OCI-M2 (cell line): ENCODE measurements around the gene ARID1B.

ENCODE experiments used
- DNase-seq: peaks from one replicate; lab custom pipeline; 2025; ENCODE audit not compliant: unreplicated experiment; lab: John Stamatoyannopoulos, UW

ARID1B gene

DNA sequence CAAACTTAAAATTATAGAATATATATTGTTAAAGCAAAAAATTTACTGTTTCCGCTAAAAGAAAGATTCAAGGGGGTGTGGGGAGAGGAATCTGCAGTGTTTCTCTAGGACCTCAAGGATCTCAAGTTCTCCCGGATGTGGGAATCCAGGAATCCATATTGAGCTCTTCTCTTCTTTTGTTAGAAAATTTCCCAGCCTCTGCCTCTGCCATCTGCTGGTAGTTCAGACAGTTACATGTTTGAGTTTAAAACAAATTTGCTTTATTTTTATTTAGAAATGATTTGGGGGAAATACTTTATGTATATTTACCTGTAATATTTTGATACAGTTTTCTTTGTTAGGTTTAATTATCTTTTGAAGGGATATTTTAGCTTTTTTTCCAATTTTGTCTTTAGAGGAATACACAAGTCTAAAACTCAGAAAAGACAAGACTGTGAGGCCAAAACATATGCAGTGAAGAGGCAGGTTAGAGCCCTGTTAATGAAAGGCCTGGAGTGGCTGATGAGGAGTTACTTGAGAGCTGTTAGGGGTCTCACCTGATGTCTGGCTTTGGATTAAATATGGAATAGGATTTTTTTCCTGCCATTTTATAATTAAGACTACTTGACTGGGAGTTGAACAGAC lies 268.8 kb downstream of the ARID1B start:
- no peak for DNase-seq

DNA sequence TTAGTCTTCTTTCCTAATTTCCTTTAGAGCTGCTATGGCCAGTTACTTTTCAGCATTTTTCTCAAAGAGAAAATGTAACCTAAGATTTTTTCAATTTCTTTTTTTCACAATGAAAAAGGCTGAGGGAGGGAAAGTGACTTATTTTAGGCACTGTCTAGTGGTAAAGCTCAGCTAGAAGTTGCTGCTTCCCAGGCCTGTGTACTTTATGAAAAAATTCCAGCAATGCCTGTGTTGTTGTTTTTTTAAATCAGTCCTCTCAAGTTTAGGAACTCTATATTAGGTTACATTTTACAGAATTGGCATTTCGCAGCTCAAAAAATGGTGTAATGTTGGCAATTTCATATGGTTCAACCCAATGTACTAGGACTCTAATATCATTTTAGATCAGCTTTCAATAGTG lies 269.6 kb downstream of the ARID1B start:
- no peak for DNase-seq

DNA sequence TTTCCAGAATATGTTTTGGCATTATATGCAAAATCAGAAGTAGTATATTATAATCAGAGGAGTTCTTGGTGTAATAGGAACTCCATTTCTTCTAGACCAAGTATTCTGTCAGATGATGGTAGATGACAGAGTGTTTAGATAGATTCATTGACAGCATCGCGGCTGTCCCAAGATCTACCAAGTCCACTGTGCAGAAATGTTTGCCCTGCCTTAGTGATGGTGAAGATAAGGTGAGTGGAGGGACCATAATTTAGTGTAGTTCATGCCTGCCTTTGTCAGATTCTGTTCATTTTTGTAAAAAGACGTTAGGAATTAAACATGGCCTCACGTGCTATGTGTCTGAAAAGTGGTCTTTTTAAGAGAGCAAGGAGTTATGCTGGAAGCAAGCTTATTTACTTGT lies 270.1 kb downstream of the ARID1B start:
- no peak for DNase-seq

DNA sequence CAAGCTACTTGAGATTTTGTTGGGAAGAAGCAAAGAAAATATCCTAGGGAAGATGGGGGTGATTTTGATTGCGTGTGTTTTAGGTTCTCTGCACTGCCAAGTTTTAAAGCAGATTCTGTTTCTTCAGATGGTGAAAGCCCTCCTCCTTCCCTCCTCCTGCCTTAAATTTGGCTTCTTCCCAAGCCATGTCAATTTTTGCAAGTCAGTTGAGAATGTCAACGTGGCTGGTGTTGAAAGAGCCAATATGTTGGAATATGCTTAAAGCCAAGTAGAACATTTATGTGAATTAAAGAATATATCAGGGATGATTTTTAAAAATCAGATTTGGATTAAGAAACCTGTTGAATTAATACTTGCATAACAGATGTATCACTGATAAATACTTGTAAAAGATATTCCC lies 270.8 kb downstream of the ARID1B start:
- no peak for DNase-seq

DNA sequence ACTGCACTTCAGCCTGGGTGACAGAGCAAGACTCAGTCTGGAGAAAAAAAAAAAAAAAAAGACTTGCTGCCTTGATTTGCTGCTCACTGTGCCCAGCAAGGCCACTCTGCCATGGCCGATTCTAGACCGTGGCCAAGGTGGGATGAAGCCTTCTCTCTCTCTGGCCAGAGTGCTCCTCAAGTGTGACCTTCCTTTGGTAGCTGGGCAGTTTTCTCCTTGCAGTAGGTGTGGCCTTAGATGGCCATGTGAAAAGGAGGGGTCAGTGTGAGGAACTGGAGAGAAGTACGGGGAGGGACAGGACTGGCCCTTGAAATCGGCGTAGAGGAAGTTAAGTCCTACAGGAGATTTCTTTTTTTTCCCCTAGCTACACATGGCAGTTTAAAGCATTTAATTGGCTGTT lies 272.0 kb downstream of the ARID1B start:
- no peak for DNase-seq

DNA sequence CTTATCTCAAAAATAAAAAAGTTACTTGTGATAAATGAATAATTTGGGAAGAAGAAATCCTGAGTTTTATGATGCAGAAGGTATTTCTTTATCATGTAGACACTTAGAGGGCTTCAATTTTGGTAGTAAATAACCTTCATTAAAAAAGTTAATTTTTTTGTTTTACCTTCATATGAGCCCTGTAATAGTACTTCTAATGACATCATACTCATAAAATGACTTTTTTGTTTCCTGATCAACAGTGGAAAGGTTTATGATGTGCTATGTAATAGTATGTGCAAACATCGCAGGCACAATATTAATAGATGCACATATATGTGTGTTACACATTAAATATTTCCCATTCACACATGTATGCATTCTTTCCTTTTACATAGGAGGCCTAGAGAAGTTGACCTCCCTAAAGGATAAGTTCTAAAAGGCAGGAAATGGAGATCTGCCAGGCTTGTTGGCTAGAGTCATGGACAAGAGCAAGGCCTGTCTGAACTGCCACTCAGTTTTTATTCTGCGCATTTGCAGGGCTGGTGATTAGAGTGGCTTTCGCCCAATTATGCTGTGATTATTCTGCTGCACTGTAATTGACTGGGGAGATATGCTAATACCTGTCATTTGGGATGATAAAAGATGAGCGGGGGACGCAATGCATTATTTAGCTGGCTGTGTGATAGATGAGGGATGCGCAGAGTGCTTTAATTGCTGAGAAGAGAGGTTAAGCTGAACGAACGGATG lies 273.5 kb downstream of the ARID1B start:
- DNase-seq: no peak

DNA sequence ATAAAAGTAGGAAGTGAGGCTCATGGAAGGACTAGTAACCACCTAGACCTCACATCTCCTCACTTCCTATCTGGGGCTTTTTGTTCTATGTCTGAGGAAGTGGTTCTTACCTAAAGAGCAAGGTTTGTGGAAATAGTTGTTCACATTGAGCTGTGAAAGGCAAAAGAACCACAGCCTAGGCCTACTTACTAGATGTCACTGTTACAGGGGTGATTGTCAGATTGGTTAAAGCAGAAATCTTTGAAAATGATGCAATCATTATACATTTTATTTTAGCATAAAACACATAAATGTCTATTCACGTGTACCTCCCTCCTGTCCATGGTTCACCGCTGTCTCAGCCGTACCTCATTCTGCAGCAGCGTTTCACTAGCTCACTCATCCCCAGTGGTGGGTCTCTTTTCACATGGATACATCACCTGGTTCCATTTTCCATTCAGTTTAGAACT lies 277.4 kb downstream of the ARID1B start:
- DNase-seq: no peak

DNA sequence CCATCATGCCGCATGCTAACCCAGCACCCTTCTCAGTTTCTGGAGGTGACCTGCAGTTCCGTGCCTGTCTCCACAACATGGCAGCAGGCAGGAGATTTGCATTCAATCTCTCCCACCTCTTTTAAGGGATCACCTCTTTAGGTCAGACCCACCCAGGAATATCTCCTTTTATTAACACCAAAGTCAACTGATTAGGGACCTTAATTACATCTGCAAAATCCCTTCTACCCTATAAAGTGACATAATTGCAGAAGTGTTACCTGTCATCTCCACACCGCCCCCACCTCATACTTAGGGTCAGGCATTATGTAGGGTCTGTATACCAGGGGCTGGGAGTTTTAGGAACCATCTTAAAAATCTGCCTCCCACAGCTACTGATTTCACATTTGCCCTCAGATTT lies 278.7 kb downstream of the ARID1B start:
- DNase-seq: no peak

DNA sequence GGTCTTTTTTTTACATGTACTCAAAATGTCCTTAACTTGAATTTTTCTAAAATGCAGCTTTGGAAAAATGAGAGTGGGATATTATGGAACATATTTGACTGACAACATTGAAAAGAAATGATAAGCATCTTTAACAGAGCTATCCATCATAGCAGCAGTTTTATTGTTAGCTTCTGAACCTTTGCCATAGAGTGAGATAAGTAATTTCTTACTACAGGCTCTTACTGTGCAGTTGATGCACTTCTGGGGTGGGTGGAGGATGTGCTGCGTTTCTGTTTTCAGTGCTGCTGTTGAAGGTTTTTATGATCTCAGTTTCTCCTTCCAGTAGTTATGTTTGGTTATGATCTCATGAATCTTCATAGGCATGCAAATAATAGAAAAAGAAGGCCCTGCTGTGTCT lies 279.1 kb downstream of the ARID1B start:
- DNase-seq: no peak

DNA sequence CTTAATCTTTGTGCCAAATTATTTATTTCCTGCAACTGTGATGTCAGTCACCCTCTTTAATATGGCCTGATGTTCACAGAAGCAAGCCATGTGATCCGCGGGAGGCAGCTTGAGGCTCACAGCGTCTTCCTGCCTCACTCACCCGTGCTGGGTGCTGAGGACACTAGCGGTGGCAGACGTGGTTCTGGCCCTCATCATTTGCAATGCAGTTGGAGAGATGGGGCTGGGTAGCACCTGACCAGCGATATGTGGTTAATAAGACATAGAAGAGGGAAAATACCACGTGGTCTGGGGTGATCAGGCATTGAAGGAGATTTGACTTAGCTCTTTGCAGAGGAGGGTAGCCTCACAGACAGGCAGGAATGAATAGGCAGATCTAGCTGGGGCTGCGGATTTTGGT lies 281.4 kb downstream of the ARID1B start:
- DNase-seq: no peak

DNA sequence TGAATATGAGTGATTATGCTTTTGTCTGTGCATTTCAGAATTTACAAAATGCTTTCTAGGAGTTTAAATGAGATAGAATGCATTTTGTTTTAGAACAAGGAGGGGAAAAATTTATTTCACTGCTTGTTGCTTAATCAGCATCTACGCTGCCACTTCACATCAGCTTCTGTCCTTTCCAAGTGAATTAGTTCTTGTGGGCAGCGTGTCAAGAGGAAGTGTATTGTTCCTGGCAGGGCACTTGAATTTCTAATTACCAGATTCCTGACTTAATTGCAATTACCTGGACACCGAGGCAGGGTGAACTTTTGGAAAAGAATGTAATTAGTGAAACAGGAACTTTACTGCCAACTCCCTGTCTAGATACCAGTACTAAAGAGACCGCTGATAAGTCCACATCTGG lies 282.6 kb downstream of the ARID1B start:
- no peak for DNase-seq

DNA sequence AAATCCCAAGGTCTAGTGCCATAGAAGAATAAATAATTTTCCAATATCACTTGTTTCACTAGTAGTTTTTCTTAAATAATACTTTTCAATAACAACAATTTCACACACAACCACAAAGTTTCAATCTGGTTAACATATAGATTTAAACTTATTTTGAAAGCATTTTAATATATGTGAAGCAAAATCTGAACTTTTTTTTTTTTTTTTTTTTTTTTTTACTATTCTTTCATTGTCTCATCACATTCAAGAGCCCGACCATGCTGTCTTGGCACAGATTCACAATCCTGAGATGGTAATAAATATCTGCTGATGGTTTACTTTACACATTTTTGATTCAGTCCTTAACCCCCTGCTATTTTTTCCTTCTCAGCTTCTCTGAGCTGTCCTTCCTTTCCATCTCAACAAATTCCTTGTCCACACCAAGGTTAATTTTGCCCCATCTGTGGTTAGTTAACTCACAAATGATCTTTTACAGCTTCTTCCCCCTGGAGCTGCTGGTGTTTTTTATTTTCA lies 283.3 kb downstream of the ARID1B start:
- DNase-seq: no peak

DNA sequence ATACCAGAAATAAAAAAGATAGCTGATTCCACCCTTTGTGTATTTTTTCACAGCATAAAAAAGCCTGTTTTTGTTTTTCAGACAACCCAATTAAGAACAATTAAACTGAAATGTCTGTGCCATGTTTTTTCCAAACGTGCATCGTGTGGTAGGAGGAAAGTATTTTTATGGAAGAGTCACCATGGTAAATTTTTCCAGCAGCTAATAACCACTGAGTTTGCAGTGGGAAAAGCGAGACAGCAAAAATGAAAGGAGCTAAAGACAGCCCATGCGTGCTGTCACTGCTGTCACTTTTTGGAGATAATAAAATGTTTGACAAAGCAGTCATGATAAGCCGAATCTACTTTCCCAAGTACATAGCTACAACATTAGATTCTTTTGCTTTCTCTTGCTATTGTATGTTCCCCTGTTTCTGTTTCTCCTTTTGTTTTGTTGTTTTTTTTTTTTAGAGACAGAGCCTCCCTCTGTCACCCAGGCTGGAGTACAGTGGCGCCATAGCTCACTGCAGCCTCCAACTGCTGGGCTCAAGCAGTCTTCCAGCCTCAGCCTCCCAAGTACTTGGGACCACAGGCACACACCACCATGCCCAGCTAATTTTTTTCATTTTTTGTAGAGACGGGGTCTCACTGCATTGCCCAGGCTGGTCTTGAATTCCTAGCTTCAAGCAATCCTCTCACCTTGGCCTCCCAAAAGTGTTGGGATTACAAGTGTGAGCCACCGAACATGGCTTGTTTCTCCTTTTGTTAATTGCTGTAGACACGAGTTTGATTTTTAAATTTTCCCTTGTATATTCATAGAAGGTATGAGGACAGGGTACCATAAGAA lies 284.8 kb downstream of the ARID1B start:
- no peak for DNase-seq

DNA sequence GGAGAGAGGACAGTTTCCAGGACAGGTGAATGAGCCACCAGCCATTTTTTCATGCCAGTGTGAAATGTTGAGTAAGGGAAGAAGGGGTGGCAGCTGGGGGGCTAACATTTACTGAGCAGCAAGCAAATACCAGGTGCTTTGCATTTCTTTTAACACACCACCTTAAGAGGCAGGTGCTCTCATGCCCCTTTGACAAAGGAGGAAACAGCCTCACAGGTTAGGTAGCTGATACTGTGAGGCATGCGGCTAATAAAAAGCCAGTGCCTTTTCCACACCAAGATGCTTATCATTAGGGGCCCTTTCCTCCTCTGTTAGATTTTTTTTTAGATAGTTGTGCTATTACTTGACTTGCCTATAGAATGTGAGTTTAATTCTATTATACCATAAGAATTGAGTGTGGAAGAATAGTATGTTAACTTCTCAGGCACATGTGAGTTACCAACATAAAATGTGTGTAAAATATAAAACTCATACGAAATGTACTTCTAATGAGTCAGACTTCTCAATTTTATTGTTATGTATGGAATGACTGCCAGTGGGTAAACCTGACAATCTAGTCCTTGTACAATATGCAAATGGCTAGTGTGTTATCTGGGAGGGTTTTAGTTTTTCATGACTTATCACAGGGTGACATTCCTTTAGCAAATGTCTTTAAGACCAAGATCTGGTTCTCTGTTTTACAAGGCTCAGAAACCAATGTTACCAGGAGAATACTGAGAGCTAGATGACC lies 286.2 kb downstream of the ARID1B start:
- DNase-seq: no peak

DNA sequence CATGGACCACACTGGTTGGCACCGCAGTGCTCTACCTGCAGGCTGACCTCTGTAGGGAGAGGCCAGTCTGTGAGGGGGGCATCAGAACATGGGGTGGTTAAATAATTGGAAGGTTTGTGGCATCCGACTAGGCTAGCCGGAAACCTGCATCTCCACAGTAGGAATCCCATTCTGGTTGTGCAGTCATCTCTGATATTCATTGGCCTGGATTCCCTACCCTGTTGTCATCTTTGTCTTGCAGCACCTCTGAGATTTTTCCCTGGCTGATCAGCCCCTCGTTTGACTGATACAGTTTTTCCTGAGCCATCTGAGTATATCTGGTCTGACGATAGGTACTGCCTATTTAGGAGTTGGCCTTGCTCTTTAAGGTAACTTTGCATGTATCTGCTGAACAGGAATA lies 286.7 kb downstream of the ARID1B start:
- DNase-seq: no peak

DNA sequence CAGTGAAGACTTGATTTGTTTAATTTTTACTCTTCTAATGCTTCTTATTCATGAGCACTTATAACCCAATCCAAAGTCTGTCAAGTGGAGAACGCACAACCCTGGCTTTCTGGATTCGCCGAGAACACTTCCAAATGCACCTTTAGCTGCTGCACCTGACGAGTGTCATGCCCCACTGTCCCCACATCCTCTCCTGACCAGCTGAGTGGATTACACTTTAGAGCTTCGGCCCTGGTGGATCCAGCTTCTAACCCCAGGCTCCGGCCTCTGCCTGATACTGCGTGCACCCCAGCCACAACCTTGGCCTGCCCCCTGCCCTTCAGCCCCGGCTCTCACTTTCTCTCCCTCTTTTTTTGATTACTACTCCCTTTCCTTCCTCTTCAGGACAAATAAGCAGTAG lies 287.3 kb downstream of the ARID1B start:
- DNase-seq: no peak

DNA sequence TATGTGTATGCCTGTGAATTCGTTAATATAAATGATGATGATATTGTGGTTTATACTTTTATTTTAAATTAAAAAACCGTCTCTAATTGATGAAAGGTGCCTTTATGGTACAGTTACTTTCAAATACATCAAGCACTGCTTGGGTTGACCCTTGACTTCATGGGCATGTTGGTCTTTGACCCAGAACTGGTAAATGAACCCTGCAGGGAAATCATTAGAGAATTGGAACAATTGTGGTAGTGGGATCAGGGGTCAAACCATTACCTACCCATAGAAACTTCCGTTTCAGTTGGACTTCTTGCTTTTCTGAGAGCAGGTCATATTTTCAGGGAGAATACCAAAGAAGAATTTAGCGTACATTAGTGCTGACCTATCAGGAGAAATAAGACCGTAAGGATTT lies 288.2 kb downstream of the ARID1B start:
- DNase-seq: no peak

DNA sequence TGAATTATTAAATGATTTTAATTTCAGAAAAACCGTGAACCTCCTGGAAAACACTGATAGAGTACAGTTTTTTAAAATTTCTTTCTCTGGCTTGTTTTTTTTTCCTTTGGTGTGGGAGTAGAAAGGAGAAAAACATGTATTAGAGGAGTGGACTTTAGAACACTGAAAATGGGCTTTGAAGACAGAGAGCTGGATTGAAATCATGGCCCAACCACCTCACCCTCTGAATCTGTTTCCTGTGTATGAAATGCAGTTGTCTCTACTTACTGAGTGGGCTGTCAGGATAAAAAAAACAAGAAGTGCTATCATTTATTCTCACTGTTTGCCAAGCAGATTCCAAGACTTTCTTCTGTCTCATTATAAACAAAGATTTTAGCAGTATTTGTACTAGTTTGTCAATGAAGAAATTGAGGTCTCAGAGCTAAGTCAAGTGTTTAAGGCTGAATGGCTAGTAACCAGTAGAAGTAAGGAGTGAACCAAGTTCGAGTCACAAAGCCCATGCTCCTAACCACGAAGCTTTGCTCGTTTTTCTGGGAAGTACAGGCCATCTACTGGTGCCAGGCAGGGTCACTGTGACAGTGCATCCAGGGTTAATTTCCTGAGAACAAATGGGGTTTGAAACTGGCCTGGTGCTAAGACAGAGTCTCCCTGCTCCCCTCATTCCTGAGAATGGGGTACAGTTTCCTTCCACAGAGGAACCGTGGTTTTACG lies 289.8 kb downstream of the ARID1B start:
- no peak for DNase-seq

DNA sequence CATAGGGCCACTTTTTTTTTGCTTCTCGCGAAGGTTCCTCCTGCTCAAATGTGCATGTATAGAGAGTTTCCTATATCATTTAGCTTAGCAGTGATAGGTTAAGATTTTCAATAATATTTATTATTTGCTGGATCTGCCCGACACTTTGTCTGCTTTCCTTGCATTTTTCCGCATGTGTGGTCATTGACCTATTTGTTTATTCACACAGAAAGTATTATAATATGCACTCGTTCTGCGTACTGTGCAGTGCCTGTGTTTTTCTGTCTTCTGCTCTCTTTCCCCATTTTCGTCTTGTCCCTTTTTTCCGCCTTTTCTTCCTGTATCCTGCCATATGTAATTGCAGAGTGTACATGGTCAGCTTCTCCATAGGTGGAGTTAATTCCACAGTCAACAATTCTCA lies 290.3 kb downstream of the ARID1B start:
- DNase-seq: no peak

DNA sequence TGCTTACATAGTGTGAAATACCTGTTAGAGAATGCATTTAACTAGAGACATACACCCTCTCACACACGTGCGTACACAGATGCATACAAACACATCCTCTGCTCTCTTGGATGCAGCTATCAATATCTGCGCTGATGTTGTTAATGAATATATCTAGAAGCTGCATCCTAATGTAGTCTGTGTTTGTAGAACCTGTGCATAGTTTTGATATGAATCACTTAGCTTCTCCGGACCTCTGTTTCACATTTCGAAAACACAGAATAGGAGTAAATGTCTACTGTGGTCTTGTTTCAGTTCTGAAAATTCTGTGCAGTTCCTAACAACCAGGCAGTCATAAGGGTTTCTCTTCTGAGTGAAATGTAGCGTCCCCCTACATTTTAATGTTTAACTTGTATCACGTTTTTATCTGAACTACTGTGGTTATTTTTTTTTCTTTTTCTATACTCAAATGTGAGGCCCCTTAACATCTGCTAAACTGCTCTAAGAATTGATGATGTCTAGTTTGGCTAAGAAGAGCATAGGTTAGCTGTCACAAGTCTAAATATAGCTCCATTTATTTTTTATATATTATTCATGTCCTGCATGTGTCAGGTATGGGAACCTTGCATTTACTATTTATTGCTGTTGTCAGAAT lies 291.6 kb downstream of the ARID1B start:
- DNase-seq: no peak
